Smooth muscle cell (in vitro differentiated cells): ENCODE data around the gene LIMS2. TPM values are rescaled to one million over a fixed set of nuclear protein-coding genes. Genes with fewer than 3 reads are reported as not detected.

Experiments used
- DNase-seq: peaks from one replicate; lab custom pipeline; 2025; ENCODE audit not compliant: unreplicated experiment; lab: John Stamatoyannopoulos, UW
- H2AFZ ChIP-seq: fragments of 200-600 bp; sonication (generic); 2 replicates; pipeline ENCODE4 v1.6.0; 2016; ENCODE audit warnings: antibody characterized with exemption, low read depth, mild to moderate bottlenecking
- H3F3A ChIP-seq: fragments of 200-600 bp; sonication (generic); 2 replicates; pipeline ENCODE4 v1.6.0; 2017; ENCODE audit warnings: antibody characterized with exemption, low read depth
- H3K27ac ChIP-seq: fragments of 200-600 bp; sonication (generic); 2 replicates; pipeline ENCODE4 v1.5.1; 2016; ENCODE audit warnings: low read depth, mild to moderate bottlenecking
- H3K27me3 ChIP-seq: fragments of 200-600 bp; sonication (generic); 2 replicates; pipeline ENCODE4 v1.6.1; 2016; ENCODE audit warnings: low read depth, mild to moderate bottlenecking
- H3K36me3 ChIP-seq: fragments of 200-600 bp; sonication (generic); 2 replicates; pipeline ENCODE4 v1.5.1; 2016; ENCODE audit warnings: low read depth
- H3K4me1 ChIP-seq: fragments of 200-600 bp; sonication (generic); 2 replicates; pipeline ENCODE4 v1.5.1; 2016; ENCODE audit warnings: low read depth
- H3K4me2 ChIP-seq: fragments of 200-600 bp; sonication (generic); 2 replicates; pipeline ENCODE4 v1.6.0; 2016; ENCODE audit warnings: mild to moderate bottlenecking
- H3K4me3 ChIP-seq: fragments of 200-600 bp; sonication (generic); 2 replicates; pipeline ENCODE4 v1.5.1; 2016; ENCODE audit warnings: mild to moderate bottlenecking
- H3K79me2 ChIP-seq: fragments of 200-600 bp; sonication (generic); 2 replicates; pipeline ENCODE4 v1.6.0; 2016; ENCODE audit warnings: low read depth, mild to moderate bottlenecking
- H3K9ac ChIP-seq: fragments of 200-600 bp; sonication (generic); 2 replicates; pipeline ENCODE4 v1.6.0; 2016; ENCODE audit warnings: low read depth
- H3K9me3 ChIP-seq: fragments of 200-600 bp; sonication (generic); replicated peaks from 2 replicates; pipeline ENCODE4 v1.5.1; 2016; ENCODE audit warnings: low read depth
- H4K20me1 ChIP-seq: fragments of 200-600 bp; sonication (generic); 2 replicates; pipeline ENCODE4 v1.6.0; 2016; ENCODE audit warnings: low read depth
- CTCF ChIP-seq: fragments of 200-600 bp; sonication (generic); IDR thresholded peaks from 2 replicates; pipeline ENCODE4 v1.5.1; 2017; ENCODE audit warnings: borderline replicate concordance, mild to moderate bottlenecking, antibody characterized with exemption; ENCODE audit not compliant: insufficient read depth, poor library complexity, severe bottlenecking
- WGBS: methylation state at CpG from one replicate; pipeline ENCODE4 v1.1.7; 2016; ENCODE audit warnings: low lambda C conversion rate; 5-methylcytosine and 5-hydroxymethylcytosine counted together
- polyA plus RNA-seq: library from polyadenylated mRNA; unstranded; fragments of >200 nt; fragmentation: Nextera tagmentation; extraction: Ambion mirVana; gene quantifications from 2 replicates; pipeline ENCODE4 v1.2.1, GENCODE V29; 2016
- total RNA-seq: library from RNA; depleted of rRNA; stranded (reverse); fragments of >200 nt; gene quantifications from 2 replicates; pipeline ENCODE4 v1.2.3, GENCODE V29; 2014

LIMS2 gene
- total and polyA plus RNA-seq, 2 experiments from 2014 or later, result 8.4 to 22.3 TPM

- peaks cover 12% of the 10 kb centered on the region for H3K4me1 ChIP-seq
- no peaks in the 10 kb centered on the region for H3K27me3 ChIP-seq
- H3K27ac ChIP-seq, result no peak overlapping the region
- H2AFZ ChIP-seq, result no peak overlapping the region
- no peak overlapping the region for H3K9ac ChIP-seq
- TF ChIP-seq CTCF, result peak; percentile 15
- WGBS, result 92% methylated on average over 25 of the region's 25 CpGs
- no peaks in the 10 kb centered on the region for H3F3A ChIP-seq
- H4K20me1 ChIP-seq, result no peaks in the 10 kb centered on the region
- H3K79me2 ChIP-seq, result no peaks in the 10 kb centered on the region
- no peak overlapping the region for H3K4me3 ChIP-seq
- H3K9me3 ChIP-seq, result no peaks in the 10 kb centered on the region
- no peak overlapping the region for H3K4me2 ChIP-seq
- no peak for DNase-seq
- H3K36me3 ChIP-seq, result no peaks in the 10 kb centered on the region
These were observed 35.0 kb downstream of the LIMS2 start for GRCh38 chr2:127640082-127641072.

GRCh38 chr2:127639111-127639474 is 36.2 kb downstream of the LIMS2 start:
- H4K20me1 ChIP-seq, result no peaks in the 10 kb centered on the region
- no peak overlapping the region for H3K4me3 ChIP-seq
- TF ChIP-seq CTCF, result no peak
- H3F3A ChIP-seq, result no peaks in the 10 kb centered on the region
- H3K79me2 ChIP-seq, result no peaks in the 10 kb centered on the region
- no peaks in the 10 kb centered on the region for H3K27me3 ChIP-seq
- peaks cover 12% of the 10 kb centered on the region for H3K4me1 ChIP-seq
- no peak overlapping the region for H2AFZ ChIP-seq
- H3K9ac ChIP-seq, result no peak overlapping the region
- H3K36me3 ChIP-seq, result no peaks in the 10 kb centered on the region
- no peak overlapping the region for H3K4me2 ChIP-seq
- no peak overlapping the region for H3K27ac ChIP-seq
- WGBS, result 96% methylated on average over 13 of the region's 13 CpGs
- H3K9me3 ChIP-seq, result no peaks in the 10 kb centered on the region
- DNase-seq, result no peak

- Histone ChIP-seq H3K4me2 (peak overlapping the region; percentile 75), H3K4me1 (peaks cover 12% of the 10 kb centered on the region), H2AFZ (no peak overlapping the region)
These were observed 36.8 kb downstream of the LIMS2 start for GRCh38 chr2:127638361-127639110.

More at GRCh38 chr2:127638361-127639110, 36.8 kb downstream of the LIMS2 start:
- Histone ChIP-seq H3K4me3 (no peak overlapping the region), H3K36me3 (no peaks in the 10 kb centered on the region), H3K9ac (peak overlapping the region; percentile 55), H3F3A (no peaks in the 10 kb centered on the region), H3K27me3 (no peaks in the 10 kb centered on the region), H3K79me2 (no peaks in the 10 kb centered on the region), H4K20me1 (no peaks in the 10 kb centered on the region), H3K27ac (peak overlapping the region; percentile 67), H3K9me3 (no peaks in the 10 kb centered on the region)
- TF ChIP-seq CTCF, result no peak
- no peak for DNase-seq
- WGBS, result 64% methylated on average over 21 of the region's 23 CpGs
